CD4-positive, alpha-beta T cell treated with Interleukin-4 for 1 hour (primary cell): Measurements from ENCODE around the gene CYB5RL.
"Not testable (repeated sequence)": the region's sequence is repeated elsewhere in the genome, so short reads cannot be mapped to it uniquely, and the experiment has no call there.

Source experiments
- DNase-seq, 2 donors: peaks; one replicate each; pipeline ENCODE4 v3.0.0-alpha.2; 2020 to 2022

CYB5RL gene, protein sequence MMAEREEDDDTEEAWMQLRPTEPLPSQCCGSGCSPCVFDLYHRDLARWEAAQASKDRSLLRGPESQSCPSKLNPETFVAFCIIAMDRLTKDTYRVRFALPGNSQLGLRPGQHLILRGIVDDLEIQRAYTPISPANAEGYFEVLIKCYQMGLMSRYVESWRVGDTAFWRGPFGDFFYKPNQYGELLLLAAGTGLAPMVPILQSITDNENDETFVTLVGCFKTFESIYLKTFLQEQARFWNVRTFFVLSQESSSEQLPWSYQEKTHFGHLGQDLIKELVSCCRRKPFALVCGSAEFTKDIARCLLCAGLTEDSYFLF

DNA sequence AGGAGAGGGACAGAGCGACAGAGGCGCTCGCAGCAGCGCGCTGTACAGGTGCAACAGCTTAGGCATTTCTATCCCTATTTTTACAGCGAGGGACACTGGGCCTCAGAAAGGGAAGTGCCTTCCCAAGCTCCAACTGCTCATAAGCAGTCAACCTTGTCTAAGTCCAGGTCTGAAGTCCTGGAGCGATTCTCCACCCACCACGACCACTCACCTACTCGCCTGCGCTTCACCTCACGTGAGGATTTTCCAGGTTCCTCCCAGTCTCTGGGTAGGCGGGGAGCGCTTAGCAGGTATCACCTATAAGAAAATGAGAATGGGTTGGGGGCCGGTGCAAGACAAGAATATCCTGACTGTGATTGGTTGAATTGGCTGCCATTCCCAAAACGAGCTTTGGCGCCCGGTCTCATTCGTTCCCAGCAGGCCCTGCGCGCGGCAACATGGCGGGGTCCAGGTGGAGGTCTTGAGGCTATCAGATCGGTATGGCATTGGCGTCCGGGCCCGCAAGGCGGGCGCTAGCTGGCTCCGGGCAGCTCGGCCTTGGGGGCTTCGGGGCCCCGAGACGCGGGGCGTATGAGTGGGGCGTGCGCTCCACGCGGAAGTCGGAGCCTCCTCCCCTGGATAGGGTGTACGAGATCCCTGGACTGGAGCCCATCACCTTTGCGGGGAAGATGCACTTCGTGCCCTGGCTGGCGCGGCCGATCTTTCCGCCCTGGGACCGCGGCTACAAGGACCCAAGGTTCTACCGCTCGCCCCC, at the start of gene CYB5RL, which contains the start of gene MRPL37:
Gene CYB5RL (minus strand): TSS at position 266 of the 754 bp plus-strand sequence. CDS start 4,414 bp downstream, outside the sequence.
Gene MRPL37 (plus strand): TSS at position 403 of the 754 bp plus-strand sequence. CDS start 77 bp downstream, at position 480.
- DNase-seq, result peak; percentile 91 to 95

DNA sequence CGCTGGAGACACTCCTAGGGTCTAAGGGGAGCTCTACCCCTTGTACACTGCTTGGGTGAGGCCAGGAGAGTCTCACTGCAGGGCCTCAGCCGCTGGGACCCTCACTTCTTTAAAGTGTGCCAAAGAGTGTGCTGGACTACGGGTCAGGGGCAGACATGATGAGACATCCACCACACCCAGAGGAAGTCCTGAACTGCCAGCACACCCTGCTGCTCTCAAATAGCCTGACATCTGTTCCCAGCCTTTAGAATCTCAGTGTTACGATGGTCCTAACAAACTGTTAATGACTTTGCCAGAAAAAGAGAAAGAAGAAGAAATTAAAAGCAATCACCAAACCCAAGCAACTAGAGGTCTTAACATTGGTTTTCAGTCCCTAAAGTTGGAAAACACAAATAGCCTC, 49.1 kb upstream of the CYB5RL start:
- DNase-seq, result no peak

DNA sequence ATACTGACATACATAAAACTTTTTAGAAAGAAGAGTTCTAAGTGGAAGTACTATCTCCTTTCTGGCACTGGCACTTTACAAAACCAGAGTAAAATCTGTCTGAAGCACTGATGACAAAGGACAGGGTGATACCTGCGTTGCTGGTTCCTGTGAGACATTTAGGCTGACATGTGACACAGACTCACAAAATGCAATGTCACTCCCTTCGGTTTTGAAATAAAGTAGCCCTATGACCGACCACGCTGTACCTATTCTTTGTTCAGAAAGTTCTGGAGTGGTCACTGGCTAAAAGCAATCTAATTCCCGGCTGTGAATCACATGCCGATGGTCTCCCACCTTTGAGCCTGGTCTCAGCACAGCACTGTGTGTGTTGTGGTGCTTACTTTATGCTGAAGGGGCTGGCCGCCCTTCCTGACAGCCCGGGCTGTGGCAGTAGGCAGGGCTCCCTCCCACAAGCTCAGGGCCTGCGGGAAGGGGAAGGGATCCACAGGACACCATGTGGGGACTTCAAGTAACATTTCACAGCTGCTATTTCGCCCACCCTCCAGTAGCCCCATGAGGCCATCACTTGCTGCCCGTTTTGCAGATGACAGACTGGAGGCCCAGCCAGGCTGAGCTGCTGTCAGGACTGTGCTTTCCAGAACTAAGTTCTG, 48.2 kb upstream of the CYB5RL start:
- no peak for DNase-seq

DNA sequence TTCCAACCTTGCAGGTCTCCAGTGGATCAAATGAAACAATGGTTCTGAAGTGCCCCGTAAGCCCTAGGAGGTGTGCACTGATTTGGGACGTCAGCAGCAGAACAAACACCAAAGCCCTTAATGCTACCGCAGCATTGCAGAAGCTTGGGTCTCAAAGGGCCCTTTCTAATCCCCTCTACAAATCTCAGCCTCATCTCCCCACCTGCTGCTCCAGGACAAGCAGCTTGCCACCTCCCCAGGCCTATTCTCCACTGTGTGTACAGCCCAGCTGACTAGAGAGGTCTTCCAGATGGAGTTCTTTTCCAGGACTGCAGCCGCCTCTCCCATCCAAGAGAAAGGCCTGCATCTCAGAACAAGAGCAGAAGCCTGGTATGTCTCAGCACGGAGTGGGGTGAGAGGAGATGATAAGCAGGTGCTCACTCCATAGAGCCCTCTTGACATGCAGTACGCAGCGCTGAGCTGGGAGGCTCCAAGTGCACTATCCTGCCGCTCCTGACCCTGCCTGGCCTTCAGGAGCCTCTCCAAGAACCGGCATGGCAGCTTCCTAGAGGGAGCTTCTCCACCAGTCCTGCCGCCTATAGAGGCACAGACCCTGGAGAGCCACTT, 46.4 kb upstream of the CYB5RL start:
- DNase-seq, result no peak

DNA sequence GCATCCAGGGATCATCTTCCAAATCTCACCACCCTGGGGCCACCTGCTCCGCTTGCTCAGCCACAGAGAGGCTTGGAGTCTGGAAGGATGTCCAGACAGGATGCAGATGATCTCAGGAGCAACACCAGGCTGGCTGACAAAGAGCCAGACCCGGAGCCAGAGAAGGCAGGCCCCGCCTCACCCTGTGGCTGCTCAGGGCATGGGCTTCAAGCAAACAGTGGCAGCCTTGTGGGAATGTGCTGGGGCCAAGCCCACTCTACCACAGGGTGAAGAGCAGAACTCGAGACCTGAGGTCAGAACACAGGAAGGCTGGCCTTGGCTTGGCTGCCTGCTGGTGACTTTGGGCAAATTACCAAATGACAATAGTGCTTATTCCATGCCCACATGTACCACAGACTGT, 45.7 kb upstream of the CYB5RL start:
- DNase-seq, result no peak

DNA sequence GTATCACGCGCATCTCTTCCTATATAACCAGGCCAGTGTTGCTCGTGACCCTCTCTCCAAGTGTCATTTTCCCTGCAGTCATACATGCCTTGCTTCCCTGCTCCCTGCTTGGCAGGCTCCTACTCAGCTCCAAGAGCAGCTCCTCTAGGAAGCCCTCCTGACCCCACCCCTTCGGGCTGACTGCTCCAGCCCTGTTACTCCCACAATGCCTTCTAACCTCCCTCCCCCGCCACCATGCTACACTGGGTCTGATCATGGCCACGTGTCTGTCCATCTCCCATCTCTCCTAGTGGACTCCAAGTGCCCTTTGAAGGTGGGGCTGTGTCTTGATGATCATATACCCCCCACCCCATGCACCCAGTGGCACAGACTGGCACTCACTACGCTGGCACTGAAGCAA, 44.8 kb upstream of the CYB5RL start:
- no peak for DNase-seq

DNA sequence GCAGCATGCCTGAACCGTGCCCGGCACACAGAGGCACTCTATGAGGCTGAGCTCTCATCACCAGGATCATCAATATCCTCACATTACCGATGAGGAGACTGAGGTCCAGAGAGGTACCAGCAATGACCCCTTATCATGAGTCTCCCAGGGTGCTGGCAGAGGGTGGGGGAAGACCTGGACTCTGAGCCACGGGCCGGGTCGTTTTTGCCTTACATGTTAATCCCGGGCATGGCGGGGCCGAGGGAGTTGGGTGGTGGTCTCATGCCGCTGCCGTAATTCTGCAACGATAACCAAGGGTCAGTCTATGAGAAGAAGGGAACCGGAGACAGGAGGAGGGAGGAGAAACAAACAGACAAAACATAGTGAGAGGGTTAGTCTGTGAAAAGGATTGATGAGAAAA, 43.2 kb upstream of the CYB5RL start:
- no peak for DNase-seq

DNA sequence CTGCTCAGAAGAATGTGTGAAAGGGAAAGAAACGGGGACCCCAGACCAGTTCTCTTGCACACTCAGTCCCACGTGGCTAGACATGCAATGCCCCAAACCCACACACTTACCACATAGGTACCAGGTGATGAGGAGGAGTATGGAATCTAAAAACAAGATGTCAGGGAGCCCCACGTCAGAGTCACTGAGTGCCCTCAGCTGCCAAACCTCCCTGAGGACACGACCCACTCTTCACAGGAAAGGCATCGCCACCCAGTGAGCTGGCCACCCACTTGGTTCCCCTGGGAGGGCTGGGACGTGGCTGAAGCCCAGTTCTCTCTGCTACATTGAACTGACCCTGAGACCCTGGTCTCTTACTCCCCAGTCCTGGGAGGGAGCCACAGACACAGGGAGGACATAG, 41.5 kb upstream of the CYB5RL start:
- no peak for DNase-seq

DNA sequence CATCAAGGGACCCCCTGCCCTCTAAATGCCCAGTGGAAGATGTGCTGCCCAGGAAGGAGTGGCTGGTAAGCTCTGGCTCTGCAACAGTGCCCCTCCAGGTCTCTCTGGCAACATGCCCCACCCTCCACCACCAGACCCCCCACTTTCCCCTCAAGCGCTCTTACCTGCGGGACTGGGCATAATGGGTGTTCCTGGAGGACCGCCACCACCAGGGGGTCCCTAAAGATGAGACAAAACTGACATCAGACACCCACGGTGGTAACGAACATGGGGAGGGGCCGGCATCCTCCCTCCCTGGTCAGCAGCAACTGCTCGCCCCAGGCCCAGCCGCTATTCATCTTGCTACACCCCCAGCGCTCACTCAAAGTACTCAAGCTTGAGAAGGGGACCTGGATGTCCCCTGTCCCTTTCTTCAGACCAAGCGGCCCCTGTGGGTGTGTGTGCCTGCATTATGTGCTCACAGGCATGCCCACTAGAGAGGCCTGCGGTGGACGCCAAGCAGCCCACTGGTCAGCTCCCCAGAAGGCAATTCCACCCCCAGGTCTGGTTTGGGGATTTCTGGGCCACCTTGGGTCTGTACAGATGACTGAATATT, 41.0 kb upstream of the CYB5RL start:
- DNase-seq, result no peak

DNA sequence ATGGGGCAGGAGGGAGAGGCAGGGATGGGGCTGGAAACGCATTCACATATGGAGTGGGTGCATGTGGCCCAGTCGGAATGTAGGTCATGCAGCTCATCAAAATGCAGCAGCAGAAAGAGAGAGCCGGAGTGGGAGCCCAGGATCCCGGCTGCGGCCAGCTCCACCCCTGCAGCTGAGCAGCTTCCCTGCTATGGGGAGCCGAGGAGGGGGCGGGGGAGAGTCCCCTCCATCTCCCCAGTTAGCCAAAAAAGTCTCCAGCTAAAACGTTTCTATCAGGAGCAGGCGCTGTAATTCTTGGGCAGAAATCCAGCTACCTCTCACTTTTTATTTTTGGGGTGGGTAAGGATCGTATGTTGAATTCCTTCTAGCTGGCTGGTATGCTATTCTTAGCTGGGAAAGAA, 39.8 kb upstream of the CYB5RL start:
- no peak for DNase-seq

DNA sequence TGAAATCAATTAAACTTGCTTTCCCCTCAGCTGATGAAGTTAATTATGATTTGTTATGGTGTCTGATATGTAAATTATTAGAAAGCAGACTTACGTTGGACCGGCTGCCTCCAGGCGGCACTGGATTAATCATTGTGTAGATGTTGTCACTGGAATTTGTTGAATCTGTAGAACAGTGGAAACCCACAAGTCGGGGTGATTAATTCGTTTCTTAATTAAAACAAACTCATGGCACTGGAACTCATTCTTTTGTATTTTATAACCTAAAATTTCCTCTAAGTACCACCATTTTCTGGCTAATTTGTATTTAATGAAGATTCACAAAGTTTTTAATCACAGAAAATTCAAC, 39.2 kb upstream of the CYB5RL start:
- no peak for DNase-seq

DNA sequence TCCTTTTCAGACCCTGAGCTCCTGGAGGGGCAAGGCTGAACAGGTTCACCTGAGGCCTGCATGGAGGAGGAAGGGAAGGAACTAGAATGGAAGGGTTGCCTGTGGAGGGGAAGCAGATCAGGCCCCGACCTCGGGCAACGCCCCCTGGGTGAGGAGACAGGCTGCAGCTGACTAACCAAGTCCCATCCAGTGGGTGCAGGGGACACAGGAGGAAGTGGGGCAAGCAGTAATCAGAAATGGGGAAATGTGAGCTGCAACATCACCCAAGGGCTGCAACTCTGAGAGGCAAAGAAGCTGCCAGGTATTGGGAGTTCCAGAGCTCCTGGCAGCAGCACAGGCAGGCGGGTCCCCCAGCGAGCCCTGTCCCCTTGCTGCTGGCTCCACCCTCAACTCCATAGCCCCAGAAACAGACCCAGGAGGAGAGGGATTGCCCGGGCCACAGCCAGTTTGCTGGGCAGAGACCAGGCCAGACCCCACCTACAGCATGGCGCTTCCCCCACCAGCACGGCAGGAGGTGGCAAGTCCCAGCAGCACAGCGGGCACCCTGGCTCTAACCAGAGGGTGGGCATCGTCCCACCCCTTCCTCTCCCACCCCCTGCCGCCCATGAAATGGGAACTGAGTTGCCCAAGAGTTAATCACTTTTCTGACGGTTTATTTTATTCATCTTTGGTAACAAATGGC, 38.7 kb upstream of the CYB5RL start:
- peak in 1 of 2 donors; percentile 48 for DNase-seq

DNA sequence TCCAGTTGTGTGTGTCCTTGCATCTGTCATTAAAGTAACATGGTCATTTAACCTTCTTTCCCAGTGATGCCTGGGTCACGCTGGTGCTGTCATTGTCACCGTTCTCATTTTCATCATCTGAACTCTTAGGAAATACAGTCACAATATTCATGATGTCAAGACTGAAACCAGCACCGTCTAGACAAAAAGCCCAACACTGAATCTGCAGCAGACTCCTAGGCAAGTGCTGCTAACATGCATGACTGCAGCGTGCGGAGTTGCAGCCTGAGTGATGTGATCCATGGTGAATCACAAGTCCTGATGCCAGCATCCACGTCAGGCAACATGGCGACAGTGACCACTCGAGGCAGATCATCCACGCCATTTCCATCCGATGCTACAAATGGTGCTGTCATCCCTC, 37.8 kb upstream of the CYB5RL start:
- DNase-seq, result no peak

DNA sequence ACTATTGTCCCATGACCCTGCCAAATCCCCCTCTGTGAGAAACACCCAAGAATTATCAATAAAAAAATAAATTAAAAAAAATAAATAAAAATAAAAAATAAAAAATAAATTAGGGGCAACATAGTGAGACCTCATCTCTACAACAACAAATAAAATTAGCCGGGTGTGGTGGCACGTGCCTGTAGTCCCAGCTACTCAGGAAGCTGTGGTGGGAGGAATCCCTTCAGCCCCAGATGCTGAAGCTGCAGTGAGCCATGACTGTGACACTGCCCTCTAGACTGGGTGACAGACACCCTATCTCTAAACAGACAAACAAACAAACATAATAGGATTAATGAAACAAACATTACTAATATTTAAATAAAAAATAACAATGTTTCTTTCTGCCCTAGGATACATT, 34.5 kb upstream of the CYB5RL start:
- DNase-seq, result no peak

DNA sequence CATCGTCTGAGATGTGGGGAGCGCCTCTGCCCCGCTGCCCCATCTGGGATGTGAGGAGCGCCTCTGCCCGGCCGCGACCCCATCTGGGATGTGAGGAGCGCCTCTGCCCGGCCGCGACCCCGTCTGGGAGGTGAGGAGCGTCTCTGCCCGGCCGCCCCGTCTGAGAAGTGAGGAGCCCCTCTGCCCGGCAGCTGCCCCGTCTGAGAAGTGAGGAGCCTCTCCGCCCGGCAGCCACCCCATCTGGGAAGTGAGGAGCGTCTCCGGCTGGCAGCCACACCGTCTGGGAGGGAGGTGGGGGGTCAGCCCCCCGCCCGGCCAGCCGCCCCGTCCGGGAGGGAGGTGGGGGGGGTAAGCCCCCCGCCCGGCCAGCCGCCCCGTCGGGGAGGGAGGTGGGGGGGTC, 33.4 kb upstream of the CYB5RL start:
- DNase-seq, result not testable (repeated sequence)

DNA sequence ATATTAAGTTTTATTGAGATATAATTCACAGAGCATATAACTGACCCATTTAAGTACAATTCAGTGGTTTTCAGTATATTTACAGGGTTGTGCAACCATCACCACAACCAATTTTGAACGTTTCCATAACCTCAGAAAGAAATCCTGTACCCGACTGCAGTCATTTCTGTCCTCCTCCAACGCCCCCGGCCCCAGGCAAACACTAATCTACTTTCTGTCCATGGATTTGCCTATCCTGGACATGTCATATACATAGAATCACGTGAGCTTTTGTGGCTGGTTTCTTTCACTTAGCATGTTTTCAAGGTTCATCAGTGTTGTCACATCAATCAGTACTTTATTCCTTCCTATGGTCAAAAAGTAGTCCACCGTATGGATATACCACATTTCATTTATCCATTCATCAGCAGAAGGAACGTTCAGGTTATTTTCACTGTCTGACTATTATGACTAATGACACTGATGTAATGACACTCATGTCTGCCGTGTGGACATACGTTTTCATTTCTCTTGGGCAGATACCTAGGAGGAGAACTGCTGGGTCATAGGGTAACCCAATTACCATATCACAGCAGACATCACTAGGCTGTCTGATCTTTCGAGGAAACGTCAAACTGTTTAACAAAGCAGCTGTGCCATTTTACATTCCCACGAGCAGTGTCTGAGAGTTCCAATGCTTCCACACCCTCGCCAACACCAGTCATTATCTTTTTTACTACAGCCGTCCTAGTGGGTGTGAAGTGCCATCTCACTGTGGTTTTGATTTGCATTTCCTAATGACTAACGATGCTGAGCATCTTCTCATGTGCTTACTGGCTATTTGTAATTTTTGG, 30.9 kb upstream of the CYB5RL start:
- DNase-seq, result peak in 1 of 2 donors; percentile 10

DNA sequence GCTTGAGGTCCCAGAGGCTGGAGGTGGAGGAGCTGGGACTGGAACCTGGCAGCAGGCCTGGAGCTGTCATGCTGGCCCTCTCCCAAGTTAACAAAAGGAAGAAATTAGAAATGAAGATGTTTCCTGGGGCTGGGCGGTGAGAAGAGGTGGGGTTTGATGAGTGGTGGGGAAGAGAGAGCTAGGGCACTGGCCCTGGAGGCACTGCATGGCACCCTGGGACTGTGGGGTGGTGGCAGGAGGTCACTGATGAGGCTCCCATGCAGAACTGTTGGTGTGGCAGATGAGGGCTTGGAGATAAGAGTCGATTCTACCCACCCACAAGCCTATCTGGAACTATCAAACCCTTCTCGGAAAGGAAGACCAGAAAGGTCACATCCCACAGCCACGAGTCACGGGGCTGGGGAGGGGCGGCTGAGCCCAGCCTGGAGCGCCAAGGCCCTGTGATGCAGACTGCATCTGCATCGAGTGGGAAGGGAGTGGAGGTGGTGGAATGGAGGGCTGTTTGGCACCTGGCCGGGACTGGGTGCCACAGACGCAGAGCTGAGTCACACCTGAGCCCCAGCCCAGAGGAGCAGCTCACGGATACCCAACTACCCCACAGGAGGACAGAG, 29.6 kb upstream of the CYB5RL start:
- DNase-seq, result no peak

DNA sequence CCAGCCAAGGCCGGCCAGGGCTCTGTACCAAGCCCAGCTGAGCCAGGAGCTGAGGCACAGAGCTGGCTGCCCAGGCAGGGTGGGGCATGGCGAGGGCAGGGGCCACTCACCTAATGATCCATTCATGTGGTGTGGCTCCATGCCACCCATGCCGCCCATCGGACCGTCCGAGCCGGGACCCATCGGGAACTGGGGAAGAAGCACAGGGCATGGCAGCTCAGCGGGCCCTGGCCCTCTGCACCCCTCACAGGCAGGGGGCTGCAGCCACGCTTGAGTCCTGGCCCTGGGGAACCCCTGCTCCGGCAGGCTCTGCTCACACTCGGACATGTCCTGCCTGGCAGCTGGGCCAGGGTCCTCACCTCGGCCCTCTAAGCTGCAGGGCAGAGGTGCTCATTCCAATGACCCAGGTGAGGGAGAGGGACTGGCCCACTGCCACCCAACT, 28.8 kb upstream of the CYB5RL start:
- no peak for DNase-seq

DNA sequence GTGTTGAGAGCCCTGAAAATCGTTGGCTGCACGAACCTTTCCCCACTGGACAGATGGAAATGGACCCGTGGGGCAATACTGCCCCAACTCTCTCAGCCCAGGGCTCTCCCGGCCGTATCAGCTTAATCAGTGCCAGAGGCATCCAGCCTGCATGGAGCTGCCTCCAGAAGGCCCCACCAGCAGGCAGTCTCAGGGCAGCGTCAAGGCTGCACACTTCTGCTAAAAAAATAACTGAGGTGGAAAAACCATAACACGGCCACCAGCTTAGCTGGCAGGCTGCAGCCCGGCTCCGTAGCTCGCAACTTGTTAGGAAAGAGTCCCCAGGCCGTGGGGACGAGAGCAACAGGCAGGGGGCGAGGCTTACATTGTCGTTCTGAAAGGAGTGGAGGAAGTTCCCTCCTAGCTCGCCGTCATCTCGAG, 28.1 kb upstream of the CYB5RL start:
- DNase-seq, result no peak

DNA sequence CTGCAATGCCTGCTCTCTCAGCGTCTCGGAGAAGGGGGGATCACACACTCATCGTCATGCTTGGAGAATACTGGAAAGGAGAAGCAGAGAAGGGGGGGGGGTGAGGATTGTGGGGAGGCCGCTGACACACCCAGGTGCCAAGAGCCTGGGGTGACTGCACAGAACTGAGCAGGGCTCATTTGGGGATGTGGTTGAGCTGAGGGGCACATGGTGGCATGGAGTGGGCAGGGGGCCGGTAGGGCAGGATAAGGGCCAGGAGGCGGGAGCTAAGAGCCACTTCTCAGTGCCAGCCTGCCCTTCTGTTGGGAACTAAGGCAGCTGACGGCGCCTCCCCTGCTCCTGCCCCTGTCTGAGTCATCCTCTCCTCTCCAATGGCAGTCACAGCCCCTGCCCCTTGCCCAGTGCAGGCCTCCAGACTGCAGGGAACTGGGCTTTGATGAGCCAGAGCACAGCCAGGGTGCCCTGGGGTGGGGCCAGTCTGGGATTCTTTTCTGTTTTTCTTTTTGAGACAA, 27.3 kb upstream of the CYB5RL start:
- peak in 1 of 2 donors; percentile 49 for DNase-seq
